ENCODE results near the gene PRDX1. TPM values are rescaled to one million over a fixed set of nuclear protein-coding genes. Genes with fewer than 3 reads are reported as not detected.

Gene PRDX1
- total and polyA plus RNA-seq, 2 of the 13 experiments (the other 11 are each of a cell fraction or from before 2014, with no cell fraction given): 761 to 1,898 TPM

- TF ChIP-seq MXD1 (CRISPR knock-in tag; IDR thresholded peaks at IDR 0.05) (peak; percentile 97), HMGXB4 (CRISPR knock-in tag; IDR thresholded peaks at IDR 0.05; ENCODE audit: borderline replicate concordance in 1 of 2, low read depth in 1 of 2) (peak; percentile 83 to 86; a peak in 3 of 4 replicates), PLRG1 (conservative IDR thresholded peaks at IDR 0.05) (no peak), ZGPAT (CRISPR knock-in tag; IDR thresholded peaks at IDR 0.05) (peak; percentile 89), ZNF776 (CRISPR knock-in tag; IDR thresholded peaks at IDR 0.05) (peak; percentile 84), IKZF5 (CRISPR knock-in tag; IDR thresholded peaks at IDR 0.05) (peak; percentile 94), CBX5 (CRISPR knock-in tag; IDR thresholded peaks at IDR 0.05; ENCODE audit: borderline replicate concordance) (peak; percentile 38; the same call in 1 of the 2 replicates), ZNF724P (CRISPR knock-in tag; IDR thresholded peaks at IDR 0.05; ENCODE audit: borderline replicate concordance) (peak; percentile 94; the same call in 1 of the 2 replicates), MED8 (CRISPR knock-in tag; IDR thresholded peaks at IDR 0.05; ENCODE audit: insufficient replicate concordance) (peak; percentile 72), AHDC1 (CRISPR knock-in tag; IDR thresholded peaks at IDR 0.05; ENCODE audit: borderline replicate concordance) (no peak), ZNF577 (CRISPR knock-in tag; IDR thresholded peaks at IDR 0.05; ENCODE audit: borderline replicate concordance, low read depth) (no peak), HHEX (CRISPR knock-in tag; IDR thresholded peaks at IDR 0.05) (no peak), RARA (CRISPR knock-in tag; IDR thresholded peaks at IDR 0.05) (peak; percentile 46; the same call in 1 of the 2 replicates), RNF2 (conservative IDR thresholded peaks at IDR 0.05; ENCODE audit: low read depth) (peak; percentile 81), PITX1 (CRISPR knock-in tag; IDR thresholded peaks at IDR 0.05) (peak; percentile 87), ZSCAN22 (CRISPR knock-in tag; IDR thresholded peaks at IDR 0.05) (no peak; the same call in 1 of the 2 replicates), ZNF124 (CRISPR knock-in tag; IDR thresholded peaks at IDR 0.05) (no peak; the same call in none of the 2 replicates), ZNF674 (CRISPR knock-in tag; IDR thresholded peaks at IDR 0.05; ENCODE audit: low read depth) (no peak)
These were observed 29.0 kb upstream of the PRDX1 start, which contains the start of gene AKR1A1 (continued) for GRCh38 chr1:45550401-45551351.

Data from HepG2 (cell line).